CD4-positive, alpha-beta T cell treated with Interleukin-17A for 4 hours (primary cell): ENCODE results near the gene KLK13.

Source experiments
- DNase-seq: peaks from one replicate; pipeline ENCODE4 v3.0.0-alpha.2; 2020; ENCODE audit warnings: mixed read lengths

KLK13 gene

GRCh38 chr19:51018745-51019543 lies 45.9 kb downstream of the KLK13 start:
- DNase-seq: no peak

- no peak for DNase-seq
These were observed 47.9 kb downstream of the KLK13 start for GRCh38 chr19:51016798-51017683.

GRCh38 chr19:51015691-51016267 lies 49.1 kb downstream of the KLK13 start:
- DNase-seq: no peak

- DNase-seq: no peak
These were observed 50.6 kb downstream of the KLK13 start for GRCh38 chr19:51014242-51014641.

- no peak for DNase-seq
These were observed 52.2 kb downstream of the KLK13 start for GRCh38 chr19:51012661-51013190.

- DNase-seq: no peak
These were observed 54.7 kb downstream of the KLK13 start for GRCh38 chr19:51010066-51010795.

GRCh38 chr19:51009061-51009891 lies 55.6 kb downstream of the KLK13 start:
- no peak for DNase-seq

GRCh38 chr19:51007488-51007887 lies 57.4 kb downstream of the KLK13 start:
- DNase-seq: no peak

GRCh38 chr19:51006406-51006805 lies 58.5 kb downstream of the KLK13 start:
- no peak for DNase-seq
